GM23338 (cell line): ENCODE measurements around the gene TEKT5. TPM values are rescaled to one million over a fixed set of nuclear protein-coding genes. Genes with fewer than 3 reads are reported as not detected.

Source experiments
- ATAC-seq: fragments of 200-7000 bp; cut with Tn5 transposase; 3 replicates; pipeline ENCODE4 v1.9.1; 2020
- DNase-seq: peaks from one replicate; pipeline ENCODE4 v3.0.0-alpha.2; 2015; ENCODE audit warnings: low spot score
- H2AFZ ChIP-seq: fragments of 200-600 bp; sonication (generic); 2 replicates; pipeline ENCODE4 v1.8.0; 2016; ENCODE audit warnings: antibody characterized with exemption, mild to moderate bottlenecking, moderate library complexity
- H3F3A ChIP-seq: fragments of 200-600 bp; sonication (generic); replicated peaks from 2 replicates; pipeline ENCODE4 v1.8.0; 2017; ENCODE audit warnings: antibody characterized with exemption, mixed run types, low read depth
- H3K27ac ChIP-seq: fragments of 200-600 bp; sonication (generic); 2 replicates; pipeline ENCODE4 v1.6.1; 2016; ENCODE audit warnings: low read depth
- H3K27me3 ChIP-seq: fragments of 200-600 bp; sonication (generic); 2 replicates; pipeline ENCODE4 v1.8.0; 2016; ENCODE audit warnings: mild to moderate bottlenecking, mixed run types, moderate library complexity; ENCODE audit not compliant: insufficient read depth
- H3K36me3 ChIP-seq: fragments of 200-600 bp; sonication (generic); 2 replicates; pipeline ENCODE4 v1.8.0; 2016; ENCODE audit warnings: mild to moderate bottlenecking; ENCODE audit not compliant: insufficient read depth
- H3K4me1 ChIP-seq: fragments of 200-600 bp; sonication (generic); 2 replicates; pipeline ENCODE4 v1.8.0; 2016; ENCODE audit warnings: mild to moderate bottlenecking, moderate library complexity; ENCODE audit not compliant: insufficient read depth
- H3K4me2 ChIP-seq: fragments of 200-600 bp; sonication (generic); 2 replicates; pipeline ENCODE4 v1.7.1; 2017; ENCODE audit warnings: mixed run types
- H3K4me3 ChIP-seq: fragments of 200-600 bp; sonication (generic); 2 replicates; pipeline ENCODE4 v1.6.1; 2016; ENCODE audit warnings: mixed run types
- H3K79me2 ChIP-seq: fragments of 200-600 bp; sonication (generic); replicated peaks from 2 replicates; pipeline ENCODE4 v1.8.0; 2017; ENCODE audit warnings: mild to moderate bottlenecking; ENCODE audit not compliant: insufficient read depth
- H3K9me2 ChIP-seq: fragments of 200-600 bp; sonication (generic); 2 replicates; pipeline ENCODE4 v1.8.0; 2017; ENCODE audit not compliant: insufficient read depth
- H4K20me1 ChIP-seq: fragments of 200-600 bp; sonication (generic); replicated peaks from 2 replicates; pipeline ENCODE4 v1.8.0; 2017; ENCODE audit warnings: mild to moderate bottlenecking; ENCODE audit not compliant: insufficient read depth
- H3K27ac Mint-ChIP-seq: 2 replicates; pipeline ENCODE4 v1.8.0; 2020; ENCODE audit warnings: inconsistent platforms, mild to moderate bottlenecking, moderate library complexity, mixed read lengths
- H3K27me3 Mint-ChIP-seq: 3 replicates; pipeline ENCODE4 v1.8.0; 2022; ENCODE audit warnings: low read depth, mild to moderate bottlenecking, moderate library complexity, mixed read lengths, inconsistent platforms; ENCODE audit not compliant: insufficient read depth, poor library complexity
- H3K36me3 Mint-ChIP-seq: 3 replicates; pipeline ENCODE4 v1.8.0; 2021; ENCODE audit warnings: low read depth, mild to moderate bottlenecking, inconsistent platforms, moderate library complexity, mixed read lengths
- H3K4me1 Mint-ChIP-seq: 3 replicates; pipeline ENCODE4 v1.8.0; 2020; ENCODE audit warnings: mild to moderate bottlenecking, inconsistent platforms, mixed read lengths
- H3K4me3 Mint-ChIP-seq: 3 replicates; pipeline ENCODE4 v1.8.0; 2021; ENCODE audit warnings: moderate library complexity, mild to moderate bottlenecking, inconsistent platforms, mixed read lengths
- H3K9me3 Mint-ChIP-seq: 3 replicates; pipeline ENCODE4 v1.8.0; 2020; ENCODE audit warnings: moderate library complexity, mild to moderate bottlenecking, inconsistent platforms, mixed read lengths
- CREB1 ChIP-seq: fragments of 250-450 bp; sonication (Bioruptor Pico); IDR thresholded peaks from 2 replicates; pipeline ENCODE4 v1.5.0; 2020; ENCODE audit warnings: low read depth, mild to moderate bottlenecking, moderate library complexity
- CTCF ChIP-seq, 2 experiments: fragments of 200-600 bp in 1 of 2; sonication (generic) in 1 of 2; conservative IDR thresholded peaks; 2 replicates each; pipeline versions ENCODE4 v1.5.1 to v1.6.1; 2016 to 2017; ENCODE audit warnings: antibody characterized with exemption in 2 of 2, low read depth in 2 of 2, mild to moderate bottlenecking in 2 of 2, moderate library complexity in 1 of 2
- EZH2 ChIP-seq: fragments of 200-600 bp; sonication (generic); IDR thresholded peaks from one replicate; pipeline ENCODE4 v1.8.0; 2017; ENCODE audit warnings: antibody characterized with exemption, mild to moderate bottlenecking, low read depth; ENCODE audit not compliant: unreplicated experiment
- EZH2phosphoT487 ChIP-seq: fragments of 200-600 bp; sonication (generic); IDR thresholded peaks from one replicate; pipeline ENCODE4 v1.8.1; 2018; ENCODE audit warnings: antibody characterized with exemption; ENCODE audit not compliant: unreplicated experiment
- JUNB ChIP-seq: IDR thresholded peaks from one replicate; pipeline ENCODE4 v1.6.1; 2016; ENCODE audit warnings: antibody characterized with exemption; ENCODE audit not compliant: unreplicated experiment
- NANOG ChIP-seq: IDR thresholded peaks from 2 replicates; pipeline ENCODE4 v1.6.1; 2016; ENCODE audit warnings: antibody characterized with exemption, borderline replicate concordance
- POLR2AphosphoS5 ChIP-seq: IDR thresholded peaks from 2 replicates; pipeline ENCODE4 v1.6.1; 2016; ENCODE audit warnings: antibody characterized with exemption, low read depth
- REST ChIP-seq: IDR thresholded peaks from one replicate; pipeline ENCODE4 v1.6.1; 2018; ENCODE audit warnings: antibody characterized with exemption; ENCODE audit not compliant: unreplicated experiment
- STAT1 ChIP-seq: IDR thresholded peaks from one replicate; pipeline ENCODE4 v1.6.1; 2016; ENCODE audit warnings: antibody characterized with exemption; ENCODE audit not compliant: unreplicated experiment
- ZNF114 ChIP-seq: fragments of 250-450 bp; sonication (Bioruptor Pico); IDR thresholded peaks from 2 replicates; pipeline ENCODE4 v1.5.0; 2020; ENCODE audit warnings: mild to moderate bottlenecking, moderate library complexity
- ZNF331 ChIP-seq: fragments of 250-450 bp; sonication (Bioruptor Pico); IDR thresholded peaks from 2 replicates; pipeline ENCODE4 v1.5.0; 2020; ENCODE audit warnings: low read depth, mild to moderate bottlenecking, moderate library complexity
- polyA plus RNA-seq: library from polyadenylated mRNA; unstranded; fragments of >200 nt; fragmentation: Nextera tagmentation; extraction: Ambion mirVana; gene quantifications from 2 replicates; pipeline ENCODE4 v1.2.1, GENCODE V29; 2016
- total RNA-seq: library from RNA; depleted of rRNA; stranded (reverse); fragments of >200 nt; shearing (Covaris generic); gene quantifications from 2 replicates; pipeline ENCODE4 v1.2.3, GENCODE V29; 2014
- TF ChIP-seq, protein P1 (sequence below): IDR thresholded peaks from 2 replicates; pipeline ENCODE4 v1.6.1; 2016; ENCODE audit warnings: antibody characterized with exemption
- TF ChIP-seq, protein P2 (sequence below): fragments of 250-450 bp; sonication (Bioruptor Pico); IDR thresholded peaks from 2 replicates; pipeline ENCODE4 v1.5.0; 2020; ENCODE audit warnings: mild to moderate bottlenecking, moderate library complexity

TEKT5 gene
- total and polyA plus RNA-seq, 2 experiments from 2014 or later, result 0.52 TPM; not detected in 1

DNA sequence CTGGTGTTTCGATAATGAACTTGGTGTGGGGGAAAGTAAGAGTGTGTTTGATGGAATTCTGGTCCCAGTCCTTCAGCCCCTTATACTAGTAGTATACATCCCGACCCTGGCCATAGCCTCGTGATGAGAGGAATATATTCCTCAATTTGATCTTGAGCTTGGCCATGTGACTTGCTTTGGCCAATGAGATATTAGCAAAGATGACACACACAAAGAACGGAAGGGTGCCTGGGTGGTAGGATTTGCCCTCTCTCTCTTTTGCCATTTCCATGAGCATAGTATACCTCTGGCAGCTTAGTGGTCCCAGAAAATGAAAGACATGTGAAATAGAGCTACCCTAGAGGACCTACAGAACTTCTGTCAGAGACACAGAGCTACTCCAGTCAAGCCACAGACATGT, 111.5 kb downstream of the TEKT5 start:
- ATAC-seq, result no peak
- no peaks in the 10 kb centered on the region for H3K27me3 ChIP-seq
- no peaks in the 10 kb centered on the region for H4K20me1 ChIP-seq
- H3K36me3 Mint-ChIP-seq, result no peaks in the 10 kb centered on the region; the same call in 2 of the 3 replicates
- H3K9me3 Mint-ChIP-seq, result no peaks in the 10 kb centered on the region; the same call in 2 of the 3 replicates
- H3K9me2 ChIP-seq, result no peaks in the 10 kb centered on the region
- 0 out of 2 replicates have a peak, but pooled peaks cover 3% of the 10 kb centered on the region for H3F3A ChIP-seq
- TF ChIP-seq, protein P1, sequence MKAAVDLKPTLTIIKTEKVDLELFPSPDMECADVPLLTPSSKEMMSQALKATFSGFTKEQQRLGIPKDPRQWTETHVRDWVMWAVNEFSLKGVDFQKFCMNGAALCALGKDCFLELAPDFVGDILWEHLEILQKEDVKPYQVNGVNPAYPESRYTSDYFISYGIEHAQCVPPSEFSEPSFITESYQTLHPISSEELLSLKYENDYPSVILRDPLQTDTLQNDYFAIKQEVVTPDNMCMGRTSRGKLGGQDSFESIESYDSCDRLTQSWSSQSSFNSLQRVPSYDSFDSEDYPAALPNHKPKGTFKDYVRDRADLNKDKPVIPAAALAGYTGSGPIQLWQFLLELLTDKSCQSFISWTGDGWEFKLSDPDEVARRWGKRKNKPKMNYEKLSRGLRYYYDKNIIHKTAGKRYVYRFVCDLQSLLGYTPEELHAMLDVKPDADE, result no peak
- TF ChIP-seq ZNF331, result no peak
- TF ChIP-seq, protein P2, sequence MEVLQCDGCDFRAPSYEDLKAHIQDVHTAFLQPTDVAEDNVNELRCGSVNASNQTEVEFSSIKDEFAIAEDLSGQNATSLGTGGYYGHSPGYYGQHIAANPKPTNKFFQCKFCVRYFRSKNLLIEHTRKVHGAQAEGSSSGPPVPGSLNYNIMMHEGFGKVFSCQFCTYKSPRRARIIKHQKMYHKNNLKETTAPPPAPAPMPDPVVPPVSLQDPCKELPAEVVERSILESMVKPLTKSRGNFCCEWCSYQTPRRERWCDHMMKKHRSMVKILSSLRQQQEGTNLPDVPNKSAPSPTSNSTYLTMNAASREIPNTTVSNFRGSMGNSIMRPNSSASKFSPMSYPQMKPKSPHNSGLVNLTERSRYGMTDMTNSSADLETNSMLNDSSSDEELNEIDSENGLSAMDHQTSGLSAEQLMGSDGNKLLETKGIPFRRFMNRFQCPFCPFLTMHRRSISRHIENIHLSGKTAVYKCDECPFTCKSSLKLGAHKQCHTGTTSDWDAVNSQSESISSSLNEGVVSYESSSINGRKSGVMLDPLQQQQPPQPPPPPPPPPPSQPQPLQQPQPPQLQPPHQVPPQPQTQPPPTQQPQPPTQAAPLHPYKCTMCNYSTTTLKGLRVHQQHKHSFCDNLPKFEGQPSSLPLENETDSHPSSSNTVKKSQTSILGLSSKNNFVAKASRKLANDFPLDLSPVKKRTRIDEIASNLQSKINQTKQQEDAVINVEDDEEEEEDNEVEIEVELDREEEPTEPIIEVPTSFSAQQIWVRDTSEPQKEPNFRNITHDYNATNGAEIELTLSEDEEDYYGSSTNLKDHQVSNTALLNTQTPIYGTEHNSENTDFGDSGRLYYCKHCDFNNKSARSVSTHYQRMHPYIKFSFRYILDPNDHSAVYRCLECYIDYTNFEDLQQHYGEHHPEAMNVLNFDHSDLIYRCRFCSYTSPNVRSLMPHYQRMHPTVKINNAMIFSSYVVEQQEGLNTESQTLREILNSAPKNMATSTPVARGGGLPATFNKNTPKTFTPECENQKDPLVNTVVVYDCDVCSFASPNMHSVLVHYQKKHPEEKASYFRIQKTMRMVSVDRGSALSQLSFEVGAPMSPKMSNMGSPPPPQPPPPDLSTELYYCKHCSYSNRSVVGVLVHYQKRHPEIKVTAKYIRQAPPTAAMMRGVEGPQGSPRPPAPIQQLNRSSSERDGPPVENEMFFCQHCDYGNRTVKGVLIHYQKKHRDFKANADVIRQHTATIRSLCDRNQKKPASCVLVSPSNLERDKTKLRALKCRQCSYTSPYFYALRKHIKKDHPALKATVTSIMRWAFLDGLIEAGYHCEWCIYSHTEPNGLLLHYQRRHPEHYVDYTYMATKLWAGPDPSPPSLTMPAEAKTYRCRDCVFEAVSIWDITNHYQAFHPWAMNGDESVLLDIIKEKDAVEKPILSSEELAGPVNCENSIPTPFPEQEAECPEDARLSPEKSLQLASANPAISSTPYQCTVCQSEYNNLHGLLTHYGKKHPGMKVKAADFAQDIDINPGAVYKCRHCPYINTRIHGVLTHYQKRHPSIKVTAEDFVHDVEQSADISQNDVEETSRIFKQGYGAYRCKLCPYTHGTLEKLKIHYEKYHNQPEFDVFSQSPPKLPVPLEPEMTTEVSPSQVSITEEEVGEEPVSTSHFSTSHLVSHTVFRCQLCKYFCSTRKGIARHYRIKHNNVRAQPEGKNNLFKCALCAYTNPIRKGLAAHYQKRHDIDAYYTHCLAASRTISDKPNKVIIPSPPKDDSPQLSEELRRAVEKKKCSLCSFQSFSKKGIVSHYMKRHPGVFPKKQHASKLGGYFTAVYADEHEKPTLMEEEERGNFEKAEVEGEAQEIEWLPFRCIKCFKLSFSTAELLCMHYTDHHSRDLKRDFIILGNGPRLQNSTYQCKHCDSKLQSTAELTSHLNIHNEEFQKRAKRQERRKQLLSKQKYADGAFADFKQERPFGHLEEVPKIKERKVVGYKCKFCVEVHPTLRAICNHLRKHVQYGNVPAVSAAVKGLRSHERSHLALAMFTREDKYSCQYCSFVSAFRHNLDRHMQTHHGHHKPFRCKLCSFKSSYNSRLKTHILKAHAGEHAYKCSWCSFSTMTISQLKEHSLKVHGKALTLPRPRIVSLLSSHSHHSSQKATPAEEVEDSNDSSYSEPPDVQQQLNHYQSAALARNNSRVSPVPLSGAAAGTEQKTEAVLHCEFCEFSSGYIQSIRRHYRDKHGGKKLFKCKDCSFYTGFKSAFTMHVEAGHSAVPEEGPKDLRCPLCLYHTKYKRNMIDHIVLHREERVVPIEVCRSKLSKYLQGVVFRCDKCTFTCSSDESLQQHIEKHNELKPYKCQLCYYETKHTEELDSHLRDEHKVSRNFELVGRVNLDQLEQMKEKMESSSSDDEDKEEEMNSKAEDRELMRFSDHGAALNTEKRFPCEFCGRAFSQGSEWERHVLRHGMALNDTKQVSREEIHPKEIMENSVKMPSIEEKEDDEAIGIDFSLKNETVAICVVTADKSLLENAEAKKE (CRISPR knock-in tag), result no peak
- TF ChIP-seq REST, result no peak
- no peak for TF ChIP-seq EZH2
- TF ChIP-seq NANOG, result no peak
- no peak for TF ChIP-seq CTCF (conservative IDR thresholded peaks at IDR 0.05; ENCODE audit: low read depth in 2 of 2)
- TF ChIP-seq STAT1, result no peak
- TF ChIP-seq ZNF114, result no peak
- no peak for TF ChIP-seq JUNB
- no peak for TF ChIP-seq CREB1
- no peak for TF ChIP-seq POLR2AphosphoS5
- TF ChIP-seq EZH2phosphoT487, result no peak
- H3K36me3 ChIP-seq, result no peaks in the 10 kb centered on the region
- no peak overlapping the region for H3K27ac Mint-ChIP-seq
- no peaks in the 10 kb centered on the region for H3K79me2 ChIP-seq
- no peak for DNase-seq
- H3K4me3 ChIP-seq, result no peak overlapping the region
- H2AFZ ChIP-seq, result no peak overlapping the region
- peaks cover 40% of the 10 kb centered on the region for H3K4me1 Mint-ChIP-seq
- peaks cover 31% of the 10 kb centered on the region for H3K4me1 ChIP-seq
- H3K4me3 Mint-ChIP-seq, result no peak overlapping the region
- no peak overlapping the region for H3K27ac ChIP-seq
- no peak overlapping the region for H3K4me2 ChIP-seq
- peaks cover 11% of the 10 kb centered on the region for H3K27me3 Mint-ChIP-seq
